ENCODE measurements around the gene RGMA.

The RGMA gene

GRCh38 chr15:93071469-93071936, 17.5 kb downstream of the RGMA start:
- Histone ChIP-seq H2AK5ac (ENCODE audit: low read length) (no peak overlapping the region), H4K91ac (ENCODE audit: low read depth, low read length) (no peak overlapping the region), H3K4ac (ENCODE audit: low read depth, low read length) (no peak overlapping the region), H4K8ac (ENCODE audit: low read depth, low read length) (peak overlapping the region; percentile 22), H3K9ac (ENCODE audit: low read length) (no peak overlapping the region), H3K9me3 (ENCODE audit: insufficient read depth, low read depth, low read length) (no peaks in the 10 kb centered on the region), H3K4me1 (ENCODE audit: control insufficient read depth in 1 of 2, insufficient read depth in 2 of 2, low read length in 2 of 2) (peaks cover 11 to 14% of the 10 kb centered on the region in 2 experiments), H3K4me3 (ENCODE audit: low read depth, low read length) (no peak overlapping the region), H3K4me2 (ENCODE audit: low read length) (peak overlapping the region; percentile 94), H2BK5ac (ENCODE audit: low read depth, low read length, poor library complexity) (no peak overlapping the region), H3K79me1 (ENCODE audit: low read length) (no peaks in the 10 kb centered on the region), H3K23ac (ENCODE audit: low read length) (no peak overlapping the region), H3K14ac (ENCODE audit: low read length) (no peak overlapping the region), H3K27ac (ENCODE audit: low read depth, low read length) (no peak overlapping the region), H2AFZ (ENCODE audit: insufficient read depth, low read length, poor library complexity) (peak overlapping the region; percentile 47), H2BK12ac (ENCODE audit: low read length) (no peak overlapping the region), H4K12ac (ENCODE audit: low read depth, low read length) (no peak overlapping the region), H3K36me3 (ENCODE audit: control insufficient read depth in 1 of 2, insufficient read depth in 2 of 2, low read length in 2 of 2) (no peaks in the 10 kb centered on the region), H3K27me3 (ENCODE audit: insufficient read depth, low read length) (peaks cover 13% of the 10 kb centered on the region), H3K18ac (ENCODE audit: low read length) (no peak overlapping the region), H3K79me2 (ENCODE audit: control insufficient read depth, insufficient read depth, low read length, poor library complexity) (no peaks in the 10 kb centered on the region), H2BK120ac (ENCODE audit: insufficient read depth, low read length, poor library complexity) (no peak overlapping the region)
- no CpG with 5 or more reads among the region's 22 CpGs for WGBS (ENCODE audit: extremely low coverage, insufficient coverage, insufficient read length)
- no peak for DNase-seq

- Histone ChIP-seq H3K4me1 (ENCODE audit: control insufficient read depth in 1 of 2, insufficient read depth in 2 of 2, low read length in 2 of 2) (peaks cover 11 to 14% of the 10 kb centered on the region in 2 experiments), H2BK120ac (ENCODE audit: insufficient read depth, low read length, poor library complexity) (no peak overlapping the region), H2AFZ (ENCODE audit: insufficient read depth, low read length, poor library complexity) (no peak overlapping the region), H3K36me3 (ENCODE audit: control insufficient read depth in 1 of 2, insufficient read depth in 2 of 2, low read length in 2 of 2) (no peaks in the 10 kb centered on the region), H4K91ac (ENCODE audit: low read depth, low read length) (no peak overlapping the region), H3K27me3 (ENCODE audit: insufficient read depth, low read length) (peaks cover 13% of the 10 kb centered on the region), H3K4me2 (ENCODE audit: low read length) (peak overlapping the region; percentile 94), H2BK5ac (ENCODE audit: low read depth, low read length, poor library complexity) (no peak overlapping the region), H3K9me3 (ENCODE audit: insufficient read depth, low read depth, low read length) (no peaks in the 10 kb centered on the region), H3K79me1 (ENCODE audit: low read length) (no peaks in the 10 kb centered on the region), H4K8ac (ENCODE audit: low read depth, low read length) (no peak overlapping the region), H2AK5ac (ENCODE audit: low read length) (no peak overlapping the region), H3K27ac (ENCODE audit: low read depth, low read length) (no peak overlapping the region), H3K23ac (ENCODE audit: low read length) (no peak overlapping the region), H3K18ac (ENCODE audit: low read length) (no peak overlapping the region), H3K79me2 (ENCODE audit: control insufficient read depth, insufficient read depth, low read length, poor library complexity) (no peaks in the 10 kb centered on the region), H3K4me3 (ENCODE audit: low read depth, low read length) (no peak overlapping the region), H3K14ac (ENCODE audit: low read length) (no peak overlapping the region), H4K12ac (ENCODE audit: low read depth, low read length) (no peak overlapping the region), H3K9ac (ENCODE audit: low read length) (no peak overlapping the region), H3K4ac (ENCODE audit: low read depth, low read length) (no peak overlapping the region), H2BK12ac (ENCODE audit: low read length) (no peak overlapping the region)
- no peak for DNase-seq
- WGBS (ENCODE audit: extremely low coverage, insufficient coverage, insufficient read length) = no CpG with 5 or more reads among the region's 10 CpGs
Observed at GRCh38 chr15:93070551-93071296, 18.3 kb downstream of the RGMA start.

GRCh38 chr15:93070132-93070531, 18.9 kb downstream of the RGMA start:
- Histone ChIP-seq H3K9me3 (ENCODE audit: insufficient read depth, low read depth, low read length) (no peaks in the 10 kb centered on the region), H3K79me1 (ENCODE audit: low read length) (no peaks in the 10 kb centered on the region)
- WGBS (ENCODE audit: extremely low coverage, insufficient coverage, insufficient read length) = no CpG with 5 or more reads among the region's 10 CpGs

GRCh38 chr15:93068581-93069199, 20.3 kb downstream of the RGMA start:
- H2AFZ ChIP-seq (ENCODE audit: insufficient read depth, low read length, poor library complexity) = no peak overlapping the region
- WGBS (ENCODE audit: extremely low coverage, insufficient coverage, insufficient read length) = no CpG with 5 or more reads among the region's 6 CpGs
- no peak overlapping the region for H3K4ac ChIP-seq (ENCODE audit: low read depth, low read length)
- no peak overlapping the region for H2AK5ac ChIP-seq (ENCODE audit: low read length)
- H3K27ac ChIP-seq (ENCODE audit: low read depth, low read length) = no peak overlapping the region
- no peaks in the 10 kb centered on the region for H3K36me3 ChIP-seq (ENCODE audit: control insufficient read depth in 1 of 2, insufficient read depth in 2 of 2, low read length in 2 of 2)
- H4K91ac ChIP-seq (ENCODE audit: low read depth, low read length) = no peak overlapping the region
- no peaks in the 10 kb centered on the region for H3K79me2 ChIP-seq (ENCODE audit: control insufficient read depth, insufficient read depth, low read length, poor library complexity)
- H2BK12ac ChIP-seq (ENCODE audit: low read length) = no peak overlapping the region
- no peak overlapping the region for H2BK120ac ChIP-seq (ENCODE audit: insufficient read depth, low read length, poor library complexity)
- H3K9me3 ChIP-seq (ENCODE audit: insufficient read depth, low read depth, low read length) = no peaks in the 10 kb centered on the region
- H2BK5ac ChIP-seq (ENCODE audit: low read depth, low read length, poor library complexity) = no peak overlapping the region
- H3K14ac ChIP-seq (ENCODE audit: low read length) = no peak overlapping the region
- no peak overlapping the region for H4K12ac ChIP-seq (ENCODE audit: low read depth, low read length)
- H3K23ac ChIP-seq (ENCODE audit: low read length) = no peak overlapping the region
- H3K4me3 ChIP-seq (ENCODE audit: low read depth, low read length) = no peak overlapping the region
- no peak overlapping the region for H4K8ac ChIP-seq (ENCODE audit: low read depth, low read length)
- no peak for DNase-seq
- H3K4me2 ChIP-seq (ENCODE audit: low read length) = no peak overlapping the region
- peaks cover 13 to 16% of the 10 kb centered on the region in 2 experiments for H3K4me1 ChIP-seq (ENCODE audit: control insufficient read depth in 1 of 2, insufficient read depth in 2 of 2, low read length in 2 of 2)
- no peak overlapping the region for H3K9ac ChIP-seq (ENCODE audit: low read length)
- peaks cover 13% of the 10 kb centered on the region for H3K27me3 ChIP-seq (ENCODE audit: insufficient read depth, low read length)
- H3K79me1 ChIP-seq (ENCODE audit: low read length) = no peaks in the 10 kb centered on the region
- H3K18ac ChIP-seq (ENCODE audit: low read length) = no peak overlapping the region

More at GRCh38 chr15:93070132-93070531, 18.9 kb downstream of the RGMA start:
- H4K12ac ChIP-seq (ENCODE audit: low read depth, low read length) = no peak overlapping the region
- no peak overlapping the region for H4K8ac ChIP-seq (ENCODE audit: low read depth, low read length)
- H3K4ac ChIP-seq (ENCODE audit: low read depth, low read length) = no peak overlapping the region
- H2BK12ac ChIP-seq (ENCODE audit: low read length) = no peak overlapping the region
- peaks cover 13% of the 10 kb centered on the region for H3K27me3 ChIP-seq (ENCODE audit: insufficient read depth, low read length)
- no peak for DNase-seq
- H2AFZ ChIP-seq (ENCODE audit: insufficient read depth, low read length, poor library complexity) = no peak overlapping the region
- H2BK5ac ChIP-seq (ENCODE audit: low read depth, low read length, poor library complexity) = no peak overlapping the region
- H3K4me1 ChIP-seq (ENCODE audit: control insufficient read depth in 1 of 2, insufficient read depth in 2 of 2, low read length in 2 of 2) = peaks cover 11 to 14% of the 10 kb centered on the region in 2 experiments
- no peak overlapping the region for H3K14ac ChIP-seq (ENCODE audit: low read length)
- no peak overlapping the region for H4K91ac ChIP-seq (ENCODE audit: low read depth, low read length)
- no peak overlapping the region for H3K9ac ChIP-seq (ENCODE audit: low read length)
- no peak overlapping the region for H3K27ac ChIP-seq (ENCODE audit: low read depth, low read length)
- no peak overlapping the region for H3K23ac ChIP-seq (ENCODE audit: low read length)
- H3K36me3 ChIP-seq (ENCODE audit: control insufficient read depth in 1 of 2, insufficient read depth in 2 of 2, low read length in 2 of 2) = no peaks in the 10 kb centered on the region
- H3K4me3 ChIP-seq (ENCODE audit: low read depth, low read length) = no peak overlapping the region
- no peak overlapping the region for H2AK5ac ChIP-seq (ENCODE audit: low read length)
- H2BK120ac ChIP-seq (ENCODE audit: insufficient read depth, low read length, poor library complexity) = no peak overlapping the region
- H3K4me2 ChIP-seq (ENCODE audit: low read length) = no peak overlapping the region
- no peak overlapping the region for H3K18ac ChIP-seq (ENCODE audit: low read length)
- no peaks in the 10 kb centered on the region for H3K79me2 ChIP-seq (ENCODE audit: control insufficient read depth, insufficient read depth, low read length, poor library complexity)
